Activated CD8-positive, alpha-beta T cell treated with anti-CD3 and anti-CD28 coated beads for 36 hours (primary cell): ENCODE measurements around the gene UPF2. TPM values are rescaled to one million over a fixed set of nuclear protein-coding genes. Genes with fewer than 3 reads are reported as not detected.

Experiments used
- ATAC-seq: fragments of 200-7000 bp; cut with Tn5 transposase; one replicate; pipeline ENCODE4 v1.10.0; 2021; ENCODE audit warnings: mild to moderate bottlenecking, moderate library complexity
- CTCF ChIA-PET: fragments of 350-600 bp; sonication (Branson Sonifier 250); formaldehyde crosslinking; loops from one replicate; lab custom pipeline; 2021; ENCODE audit warnings: antibody characterized with exemption; lab: Charles Lee
- POLR2A ChIA-PET: fragments of 350-600 bp; sonication (Branson Sonifier 250); formaldehyde crosslinking; loops from one replicate; lab custom pipeline; 2021; ENCODE audit warnings: antibody characterized with exemption; lab: Charles Lee
- DNase-seq: peaks from one replicate; pipeline ENCODE4 v3.0.0-alpha.2; 2020
- H3K27ac Mint-ChIP-seq: one replicate; pipeline ENCODE4 v1.8.0; 2021; ENCODE audit warnings: mild to moderate bottlenecking, mixed read lengths
- H3K27me3 Mint-ChIP-seq: one replicate; pipeline ENCODE4 v1.8.0; 2021; ENCODE audit warnings: mixed read lengths
- H3K36me3 Mint-ChIP-seq: one replicate; pipeline ENCODE4 v1.8.0; 2021; ENCODE audit warnings: low read depth, mixed read lengths
- H3K4me1 Mint-ChIP-seq: one replicate; pipeline ENCODE4 v1.8.0; 2021; ENCODE audit warnings: low read depth, mixed read lengths
- H3K4me3 Mint-ChIP-seq: one replicate; pipeline ENCODE4 v1.8.0; 2021; ENCODE audit warnings: mild to moderate bottlenecking, moderate library complexity, mixed read lengths
- H3K9me3 Mint-ChIP-seq: one replicate; pipeline ENCODE4 v1.8.0; 2021; ENCODE audit warnings: mixed read lengths
- CTCF ChIP-seq: fragments of 200-600 bp; IDR thresholded peaks from one replicate; pipeline ENCODE4 v1.8.0; 2022; ENCODE audit warnings: antibody characterized with exemption, mild to moderate bottlenecking
- intact Hi-C: fragments of 100-400 bp; cut with micrococcal nuclease; formaldehyde crosslinking; loops from one replicate; pipeline ENCODE4 v1.10.0; 2022
- total RNA-seq, 2 experiments: library from RNA; stranded (reverse); gene quantifications; one replicate each; pipeline ENCODE4 v1.2.3, GENCODE V29; 2021

Gene UPF2
- total RNA-seq, 2 experiments from 2014 or later = 27.9 to 29.4 TPM

- POLR2A ChIA-PET = no interaction called here
- H3K4me1 Mint-ChIP-seq = peaks cover 11% of the 10 kb centered on the region
- no peaks in the 10 kb centered on the region for H3K9me3 Mint-ChIP-seq
- intact Hi-C loops = no loop called here
- H3K27ac Mint-ChIP-seq = no peak overlapping the region
- no peaks in the 10 kb centered on the region for H3K27me3 Mint-ChIP-seq
- no peak for ATAC-seq
- no peak for DNase-seq
- no peak for TF ChIP-seq CTCF
- no peak overlapping the region for H3K4me3 Mint-ChIP-seq
- H3K36me3 Mint-ChIP-seq = no peaks in the 10 kb centered on the region
- CTCF ChIA-PET = interaction anchor here (1.2 kb wide), 1 partner anchor 60 kb away, joined by 4 read pairs; no protein-coding TSS in a partner anchor
These were observed 163.1 kb downstream of the UPF2 start for GRCh38 chr10:11879387-11880094.

GRCh38 chr10:11878776-11879175 is 163.8 kb downstream of the UPF2 start:
- Mint-ChIP-seq H3K36me3 (no peaks in the 10 kb centered on the region), H3K27me3 (no peaks in the 10 kb centered on the region), H3K4me3 (no peak overlapping the region), H3K4me1 (peaks cover 15% of the 10 kb centered on the region), H3K9me3 (no peaks in the 10 kb centered on the region), H3K27ac (no peak overlapping the region)
- no peak for TF ChIP-seq CTCF
- ATAC-seq (no peak), DNase-seq (no peak)
- POLR2A ChIA-PET = interaction anchor here (0.7 kb wide), 1 partner anchor 468 kb away, joined by 3 read pairs; no protein-coding TSS in a partner anchor
- CTCF ChIA-PET = no interaction called here
- intact Hi-C loops = no loop called here

GRCh38 chr10:11877591-11877905 is 165.1 kb downstream of the UPF2 start:
- Mint-ChIP-seq H3K4me1 (peaks cover 13% of the 10 kb centered on the region), H3K27ac (no peak overlapping the region), H3K4me3 (no peak overlapping the region), H3K27me3 (peaks cover 3% of the 10 kb centered on the region), H3K36me3 (no peaks in the 10 kb centered on the region), H3K9me3 (no peaks in the 10 kb centered on the region)
- no peak for TF ChIP-seq CTCF
- ATAC-seq = no peak
- intact Hi-C loops = no loop called here
- DNase-seq = no peak
- ChIA-PET POLR2A (interaction anchor here (1.5 kb wide), 1 partner anchor 15 kb away, joined by 3 read pairs; no protein-coding TSS in a partner anchor), CTCF (no interaction called here)

GRCh38 chr10:11876805-11877590 is 165.6 kb downstream of the UPF2 start:
- intact Hi-C loops = no loop called here
- Mint-ChIP-seq H3K4me1 (peaks cover 14% of the 10 kb centered on the region), H3K9me3 (no peaks in the 10 kb centered on the region), H3K4me3 (no peak overlapping the region), H3K27ac (no peak overlapping the region), H3K36me3 (no peaks in the 10 kb centered on the region), H3K27me3 (peaks cover 3% of the 10 kb centered on the region)
- POLR2A ChIA-PET = interaction anchor here (1.5 kb wide), 1 partner anchor 15 kb away, joined by 3 read pairs; no protein-coding TSS in a partner anchor
- no peak for DNase-seq
- no peak for TF ChIP-seq CTCF
- CTCF ChIA-PET = no interaction called here
- ATAC-seq = no peak

GRCh38 chr10:11876324-11876723 is 166.3 kb downstream of the UPF2 start:
- H3K36me3 Mint-ChIP-seq = no peaks in the 10 kb centered on the region
- H3K27me3 Mint-ChIP-seq = peaks cover 3% of the 10 kb centered on the region
- intact Hi-C loops = no loop called here
- no peak for TF ChIP-seq CTCF
- no peak for ATAC-seq
- H3K4me1 Mint-ChIP-seq = peaks cover 20% of the 10 kb centered on the region
- no peak overlapping the region for H3K27ac Mint-ChIP-seq
- H3K4me3 Mint-ChIP-seq = no peak overlapping the region
- POLR2A ChIA-PET = interaction anchor here (1.5 kb wide), 1 partner anchor 14 kb away, joined by 3 read pairs; no protein-coding TSS in a partner anchor
- CTCF ChIA-PET = no interaction called here
- H3K9me3 Mint-ChIP-seq = no peaks in the 10 kb centered on the region
- DNase-seq = no peak
